Stimulated activated CD8-positive, alpha-beta memory T cell treated with anti-CD3 and anti-CD28 coated beads, Interleukin-7, amount 100 ng/mL, for 48 hours (primary cell): ENCODE data around the gene STYXL2.

Experiments used
- DNase-seq, 2 donors: peaks; one replicate each; pipeline ENCODE4 v3.0.0-alpha.2; 2020; ENCODE audit warnings: low read depth in 1 of 2; ENCODE audit errors: extremely low read depth in 1 of 2

Gene STYXL2

DNA sequence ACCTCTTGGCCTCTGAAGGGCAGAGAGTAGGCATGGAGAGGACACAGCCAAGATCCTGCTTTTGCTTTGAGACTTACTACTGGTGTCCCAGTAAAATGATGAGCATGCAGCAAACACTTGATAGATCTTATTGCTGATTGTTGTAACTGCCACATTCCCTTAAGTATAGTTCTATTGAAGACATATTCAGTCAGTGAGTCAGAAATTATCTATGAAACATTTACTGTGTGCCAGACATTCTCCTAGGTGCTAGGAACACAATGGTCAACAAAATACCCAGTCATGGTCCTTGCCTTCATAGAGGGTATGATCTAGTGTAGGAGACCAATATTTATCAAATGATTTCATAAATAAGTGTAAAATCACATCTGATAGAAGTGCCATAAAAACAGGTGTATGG lies 13.6 kb downstream of the STYXL2 start:
- no peak for DNase-seq

DNA sequence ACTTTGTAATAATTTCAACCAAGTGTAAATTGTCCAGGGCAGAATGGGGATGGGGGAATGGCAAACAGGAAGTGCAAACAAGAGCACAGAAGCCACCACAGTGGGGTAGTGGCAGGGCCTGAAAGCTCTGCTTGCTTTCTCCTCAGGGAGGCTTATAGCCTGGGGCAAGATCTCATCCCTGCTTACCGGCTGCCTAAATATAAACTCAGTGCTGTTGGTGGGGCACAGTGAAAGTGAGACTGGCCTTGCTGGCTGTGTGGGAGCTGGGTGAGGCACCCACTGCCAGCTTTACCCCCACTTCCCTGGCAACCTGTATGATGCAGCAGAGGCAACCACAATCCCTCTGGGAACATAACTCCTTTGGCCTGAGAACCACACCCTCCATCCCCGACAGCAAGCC lies 15.2 kb downstream of the STYXL2 start:
- no peak for DNase-seq

DNA sequence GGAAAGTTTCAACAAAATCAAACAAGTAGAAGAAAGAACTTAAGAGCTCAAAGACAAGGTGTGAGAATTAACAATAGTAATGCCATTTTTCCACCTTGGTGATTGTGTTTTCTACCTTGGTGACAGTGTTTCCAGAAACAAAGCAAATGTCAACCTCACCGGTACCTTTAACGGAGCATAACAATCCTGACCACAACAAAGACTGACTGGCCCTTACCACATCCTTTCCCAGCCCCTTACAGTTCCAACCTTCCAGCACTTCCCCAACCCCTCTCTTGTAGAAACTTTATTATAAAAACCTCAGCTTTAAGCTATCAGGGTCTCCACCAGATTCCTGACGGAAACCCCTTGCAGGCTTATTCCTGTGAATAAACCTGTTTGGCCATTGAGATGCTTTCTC lies 16.7 kb downstream of the STYXL2 start:
- no peak for DNase-seq

DNA sequence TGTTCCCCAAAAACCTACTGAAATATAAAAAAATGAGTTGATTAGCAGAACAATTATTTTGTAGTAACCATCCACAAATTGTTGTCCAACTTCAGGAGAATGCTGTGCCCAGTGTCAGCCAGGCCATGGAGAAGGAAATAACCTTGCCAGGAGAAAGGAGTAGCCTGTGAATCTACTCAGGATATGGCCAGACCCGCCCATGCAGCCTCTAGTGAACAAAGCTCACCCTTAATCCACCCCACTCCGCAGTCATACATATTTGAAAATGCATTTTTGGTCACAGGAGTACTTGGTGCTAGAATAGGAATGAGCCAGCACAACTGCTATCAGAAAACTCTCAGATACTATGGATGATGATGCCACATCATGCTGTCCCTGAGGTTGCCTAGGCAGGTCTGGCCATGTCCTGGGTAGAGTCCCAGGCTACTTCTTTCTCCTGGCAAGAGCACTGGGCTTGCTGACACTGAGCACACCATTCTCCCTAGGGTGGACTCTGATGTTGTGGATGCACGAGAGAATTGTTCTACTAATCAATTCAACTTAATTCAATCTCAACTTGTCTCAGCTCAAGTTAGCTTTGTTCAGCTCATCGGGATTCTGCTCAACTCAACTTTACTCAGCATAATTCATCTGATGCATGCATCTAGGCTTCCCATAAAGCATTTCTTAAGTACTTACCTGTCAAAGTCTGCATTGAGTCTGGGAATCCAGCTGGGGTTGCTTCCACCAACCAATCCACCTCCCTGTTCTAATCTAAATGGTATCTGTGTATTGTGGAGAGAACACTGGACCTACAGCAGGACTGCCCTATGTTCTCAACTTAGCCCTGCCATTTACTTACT lies 18.2 kb downstream of the STYXL2 start:
- DNase-seq, result no peak

DNA sequence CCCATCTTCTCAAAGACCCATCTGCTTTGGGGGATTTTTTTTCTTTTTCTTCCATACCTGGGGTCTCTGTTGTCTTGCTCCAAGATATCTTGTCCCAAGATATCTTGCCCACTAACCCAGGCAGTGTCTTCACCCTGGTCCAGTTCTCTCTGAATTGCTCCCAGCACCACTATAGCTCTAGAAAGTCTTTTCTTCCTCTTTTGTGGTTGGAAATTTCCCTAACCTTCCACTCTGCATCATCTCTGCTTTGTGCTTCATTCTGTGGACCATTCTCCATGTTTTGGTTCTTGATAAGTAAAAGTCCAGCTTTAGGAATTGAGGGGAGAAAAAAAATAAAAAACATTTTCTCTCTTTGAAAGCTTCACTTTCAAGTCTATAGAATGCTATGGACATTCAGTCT lies 20.9 kb downstream of the STYXL2 start:
- no peak for DNase-seq

DNA sequence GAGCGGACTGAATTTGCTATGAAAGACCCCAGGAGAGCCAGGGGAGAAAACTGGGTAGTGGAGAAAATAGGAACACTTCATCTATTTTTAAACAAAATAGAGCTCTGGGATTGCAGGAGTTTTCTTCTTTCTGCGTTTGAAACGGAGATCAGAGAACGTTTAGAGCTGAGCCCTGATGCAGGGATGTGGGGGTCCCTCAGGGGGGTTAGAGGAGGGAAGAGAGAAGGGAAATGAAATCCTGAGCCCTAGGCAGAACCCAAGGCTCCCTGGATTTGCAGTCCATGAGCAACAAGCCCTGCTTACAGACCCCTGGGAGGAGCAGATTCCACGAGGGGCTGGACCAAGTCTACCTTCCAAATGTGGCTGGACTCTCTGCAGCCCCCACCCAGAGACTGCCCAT lies 21.8 kb downstream of the STYXL2 start:
- DNase-seq, result no peak

DNA sequence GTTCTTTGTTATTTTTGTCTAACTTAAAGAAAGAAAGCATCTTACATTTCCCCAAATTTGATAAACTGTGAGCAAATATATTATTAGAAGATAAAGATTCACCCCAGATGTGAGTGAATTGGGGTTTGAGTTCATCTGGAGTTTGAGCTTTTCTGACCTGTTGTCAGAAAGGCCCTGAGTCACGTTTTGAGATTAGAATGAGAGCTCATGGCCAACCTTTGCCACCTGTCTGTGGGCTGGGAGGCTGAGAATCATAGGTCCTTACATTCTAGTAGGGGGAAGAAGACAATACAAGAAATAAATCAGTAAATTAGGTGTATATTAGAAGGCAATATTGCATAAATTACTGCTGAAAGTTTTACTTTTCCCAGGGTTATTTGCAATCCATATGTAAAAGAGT lies 22.3 kb downstream of the STYXL2 start:
- DNase-seq, result no peak

DNA sequence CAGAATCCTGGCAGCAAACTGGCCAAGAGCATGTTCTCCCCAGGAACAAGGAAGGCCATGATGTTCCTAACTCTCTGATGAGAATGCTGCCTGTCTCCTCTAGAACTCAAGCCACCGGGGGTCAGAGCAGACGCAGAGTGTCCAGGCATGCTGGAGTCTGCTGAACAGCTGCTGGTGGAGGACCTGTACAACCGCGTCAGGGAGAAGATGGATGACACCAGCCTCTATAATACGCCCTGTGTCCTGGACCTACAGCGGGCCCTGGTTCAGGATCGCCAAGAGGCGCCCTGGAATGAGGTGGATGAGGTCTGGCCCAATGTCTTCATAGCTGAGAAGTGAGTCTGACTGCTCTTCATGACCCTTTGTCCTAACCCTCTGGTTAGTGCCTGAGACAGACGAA lies 23.4 kb downstream of the STYXL2 start:
- DNase-seq, result no peak

DNA sequence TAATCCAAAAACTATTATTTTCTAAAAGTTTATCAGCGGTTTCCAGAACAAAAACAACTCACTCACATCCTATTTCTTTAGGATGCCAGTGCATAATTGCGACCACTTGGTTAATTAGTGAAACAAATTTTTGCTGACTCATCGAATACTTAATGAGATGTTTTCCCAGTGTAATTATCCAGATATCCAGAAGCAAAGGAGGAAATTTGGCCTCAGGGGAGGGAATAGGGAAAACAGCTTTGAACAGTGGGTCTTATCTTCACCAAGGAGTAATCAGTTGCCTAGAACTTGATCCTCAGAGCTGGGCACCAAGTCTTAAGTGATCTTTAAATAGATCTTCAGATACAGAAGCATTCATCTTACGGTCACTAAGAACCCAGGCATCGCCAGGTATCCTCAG lies 24.3 kb downstream of the STYXL2 start:
- no peak for DNase-seq

DNA sequence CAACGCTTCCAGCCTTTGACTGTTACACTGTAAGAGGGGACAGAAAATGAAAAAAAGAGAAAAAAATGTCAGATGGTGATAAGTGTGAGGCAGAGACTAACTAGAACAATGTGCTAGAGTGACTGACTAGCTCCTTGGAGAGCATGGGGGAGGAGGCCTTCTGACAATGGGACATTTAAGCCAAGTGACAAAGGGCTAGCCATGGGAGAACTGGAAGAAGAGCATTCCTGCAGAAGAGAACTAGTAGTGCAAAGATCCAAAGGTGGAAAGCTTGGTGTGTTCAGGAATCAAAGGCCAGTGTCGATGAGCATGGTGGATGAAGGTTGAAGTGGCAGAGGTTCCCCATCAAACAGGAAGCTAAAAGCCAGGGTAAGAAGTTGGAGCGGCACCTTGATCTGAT lies 25.8 kb downstream of the STYXL2 start:
- DNase-seq, result no peak

DNA sequence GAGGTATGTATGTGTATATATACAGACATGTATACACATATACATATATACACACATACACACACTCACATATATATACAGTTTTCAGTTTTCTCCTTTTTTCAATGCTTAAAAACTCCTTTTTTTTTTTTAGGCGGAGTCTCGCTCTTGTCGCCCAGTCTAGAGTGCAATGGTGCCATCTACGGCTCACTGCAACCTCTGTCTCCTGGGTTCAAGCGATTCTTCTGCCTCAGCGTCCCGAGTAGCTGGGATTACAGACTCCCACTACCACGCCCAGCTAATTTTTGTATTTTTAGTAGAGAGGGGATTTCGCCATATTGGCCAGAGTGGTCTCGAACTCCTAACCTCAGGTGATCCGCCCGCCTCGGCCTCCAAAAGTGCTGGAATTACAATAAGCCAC lies 27.0 kb downstream of the STYXL2 start:
- DNase-seq, result no peak

DNA sequence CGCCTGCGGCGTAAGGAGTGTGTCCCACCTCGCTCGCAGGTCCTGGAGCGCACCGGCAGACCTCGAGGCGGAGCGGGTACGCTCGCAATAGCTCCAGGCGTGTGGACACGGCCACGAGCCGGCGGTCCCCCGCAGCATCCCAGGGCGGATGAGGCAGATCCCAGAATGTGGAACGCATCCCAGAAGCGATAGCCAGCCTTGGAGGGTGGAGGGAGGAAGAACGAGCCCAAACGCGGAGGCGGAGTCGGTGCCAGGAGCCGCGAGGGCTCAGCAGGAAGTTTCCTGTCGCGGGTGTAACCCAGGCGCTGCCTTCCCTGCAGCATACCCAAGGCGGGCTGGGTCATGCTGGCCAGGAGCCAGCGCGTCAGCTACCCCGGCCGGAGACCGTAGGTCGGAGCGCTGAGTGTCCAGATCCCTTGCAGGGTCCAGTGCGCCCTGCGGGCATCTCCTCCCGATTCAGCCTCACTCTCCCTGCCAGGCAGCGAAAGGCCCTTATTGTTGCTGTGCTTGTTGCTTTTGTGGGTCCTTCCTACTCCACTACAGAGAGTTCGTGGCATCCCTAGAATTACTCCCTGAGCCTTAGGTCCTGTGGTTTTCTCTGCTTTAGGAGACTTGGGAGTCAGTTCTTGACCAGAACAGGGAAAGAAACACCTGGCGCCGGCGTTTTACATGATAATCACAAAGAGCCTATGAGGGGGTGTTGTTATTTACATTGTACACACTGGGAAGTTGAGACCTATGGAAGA lies 27.7 kb downstream of the STYXL2 start:
- no peak for DNase-seq

DNA sequence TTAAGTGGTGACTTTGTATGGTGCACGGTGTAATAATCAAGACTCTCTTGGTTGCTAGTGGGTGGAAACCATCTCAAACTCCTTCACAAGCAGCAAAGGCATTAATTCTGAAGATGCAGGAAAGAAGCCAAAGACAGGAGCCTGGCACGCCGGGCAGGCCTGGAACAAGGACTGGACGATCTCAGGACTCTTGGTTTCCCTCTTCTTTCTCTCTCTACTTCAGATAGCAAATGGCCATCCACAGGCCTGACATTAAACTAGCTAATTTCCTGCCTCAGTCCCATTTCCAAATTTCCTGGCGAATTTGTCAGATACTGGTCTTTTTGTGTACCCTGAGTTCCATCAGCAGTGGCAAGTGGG lies 28.2 kb downstream of the STYXL2 start:
- DNase-seq, result no peak

DNA sequence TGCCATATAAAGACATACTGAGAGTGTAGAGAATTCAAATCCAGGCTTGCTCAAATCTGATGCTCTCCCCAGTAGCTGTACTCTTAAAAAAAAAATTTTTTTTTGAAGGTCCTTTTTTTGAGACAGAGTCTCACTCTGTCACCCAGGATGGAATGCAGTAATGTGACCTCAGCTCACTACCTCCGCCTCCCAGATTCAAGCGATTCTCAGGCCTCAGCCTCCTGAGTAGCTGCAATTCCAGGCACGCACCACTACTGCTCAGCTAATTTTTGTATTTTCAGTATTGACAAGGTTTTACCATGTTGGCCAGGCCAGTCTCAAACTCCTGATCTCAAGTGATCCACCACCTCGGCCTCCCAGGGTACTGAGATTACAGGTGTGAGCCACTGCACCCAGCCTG lies 28.7 kb downstream of the STYXL2 start:
- DNase-seq, result no peak

DNA sequence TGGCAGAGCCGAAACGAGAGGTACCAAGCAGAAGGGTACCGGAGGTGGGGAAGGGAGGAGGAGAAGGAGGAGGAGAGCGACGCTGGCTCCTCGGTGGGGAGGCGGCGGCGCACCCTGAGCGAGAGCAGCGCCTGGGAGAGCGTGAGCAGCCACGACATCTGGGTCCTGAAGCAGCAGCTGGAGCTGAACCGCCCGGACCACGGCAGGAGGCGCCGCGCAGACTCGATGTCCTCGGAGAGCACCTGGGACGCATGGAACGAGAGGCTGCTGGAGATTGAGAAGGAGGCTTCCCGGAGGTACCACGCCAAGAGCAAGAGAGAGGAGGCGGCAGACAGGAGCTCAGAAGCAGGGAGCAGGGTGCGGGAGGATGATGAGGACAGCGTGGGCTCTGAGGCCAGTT lies 32.4 kb downstream of the STYXL2 start:
- DNase-seq, result no peak

DNA sequence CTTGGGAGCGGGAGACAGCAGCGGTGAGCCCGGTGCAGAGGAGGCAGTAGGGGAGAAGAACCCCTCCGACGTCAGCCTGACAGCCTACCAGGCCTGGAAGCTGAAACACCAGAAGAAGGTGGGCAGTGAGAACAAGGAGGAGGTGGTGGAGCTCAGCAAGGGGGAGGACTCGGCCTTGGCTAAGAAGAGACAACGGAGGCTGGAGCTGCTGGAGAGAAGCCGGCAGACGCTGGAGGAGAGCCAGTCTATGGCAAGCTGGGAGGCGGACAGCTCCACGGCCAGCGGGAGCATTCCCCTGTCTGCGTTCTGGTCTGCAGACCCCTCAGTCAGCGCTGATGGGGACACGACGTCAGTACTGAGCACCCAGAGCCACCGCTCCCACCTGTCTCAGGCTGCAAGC lies 32.9 kb downstream of the STYXL2 start:
- DNase-seq, result no peak

DNA sequence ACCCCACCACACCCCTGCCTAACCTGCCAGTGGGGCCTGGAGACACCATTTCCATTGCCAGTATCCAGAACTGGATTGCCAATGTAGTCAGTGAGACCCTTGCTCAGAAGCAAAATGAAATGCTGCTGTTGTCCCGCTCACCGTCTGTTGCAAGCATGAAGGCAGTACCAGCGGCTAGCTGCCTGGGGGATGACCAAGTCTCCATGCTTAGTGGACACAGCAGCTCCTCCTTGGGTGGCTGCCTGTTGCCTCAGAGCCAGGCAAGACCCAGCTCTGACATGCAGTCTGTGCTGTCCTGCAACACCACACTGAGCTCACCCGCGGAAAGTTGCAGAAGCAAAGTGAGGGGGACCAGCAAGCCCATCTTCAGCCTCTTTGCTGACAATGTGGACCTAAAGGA lies 33.4 kb downstream of the STYXL2 start:
- DNase-seq, result no peak

DNA sequence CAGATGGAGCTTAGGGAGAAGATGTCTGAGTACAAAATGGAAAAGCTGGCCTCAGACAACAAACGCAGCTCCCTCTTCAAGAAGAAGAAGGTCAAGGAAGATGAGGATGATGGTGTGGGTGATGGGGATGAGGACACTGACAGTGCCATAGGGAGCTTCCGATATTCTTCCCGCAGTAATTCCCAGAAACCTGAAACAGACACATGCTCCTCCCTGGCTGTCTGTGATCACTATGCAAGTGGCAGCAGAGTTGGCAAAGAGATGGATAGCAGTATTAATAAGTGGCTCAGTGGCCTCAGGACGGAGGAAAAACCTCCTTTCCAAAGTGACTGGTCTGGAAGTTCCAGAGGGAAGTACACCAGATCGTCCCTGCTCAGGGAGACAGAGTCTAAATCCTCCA lies 33.8 kb downstream of the STYXL2 start:
- DNase-seq, result no peak

DNA sequence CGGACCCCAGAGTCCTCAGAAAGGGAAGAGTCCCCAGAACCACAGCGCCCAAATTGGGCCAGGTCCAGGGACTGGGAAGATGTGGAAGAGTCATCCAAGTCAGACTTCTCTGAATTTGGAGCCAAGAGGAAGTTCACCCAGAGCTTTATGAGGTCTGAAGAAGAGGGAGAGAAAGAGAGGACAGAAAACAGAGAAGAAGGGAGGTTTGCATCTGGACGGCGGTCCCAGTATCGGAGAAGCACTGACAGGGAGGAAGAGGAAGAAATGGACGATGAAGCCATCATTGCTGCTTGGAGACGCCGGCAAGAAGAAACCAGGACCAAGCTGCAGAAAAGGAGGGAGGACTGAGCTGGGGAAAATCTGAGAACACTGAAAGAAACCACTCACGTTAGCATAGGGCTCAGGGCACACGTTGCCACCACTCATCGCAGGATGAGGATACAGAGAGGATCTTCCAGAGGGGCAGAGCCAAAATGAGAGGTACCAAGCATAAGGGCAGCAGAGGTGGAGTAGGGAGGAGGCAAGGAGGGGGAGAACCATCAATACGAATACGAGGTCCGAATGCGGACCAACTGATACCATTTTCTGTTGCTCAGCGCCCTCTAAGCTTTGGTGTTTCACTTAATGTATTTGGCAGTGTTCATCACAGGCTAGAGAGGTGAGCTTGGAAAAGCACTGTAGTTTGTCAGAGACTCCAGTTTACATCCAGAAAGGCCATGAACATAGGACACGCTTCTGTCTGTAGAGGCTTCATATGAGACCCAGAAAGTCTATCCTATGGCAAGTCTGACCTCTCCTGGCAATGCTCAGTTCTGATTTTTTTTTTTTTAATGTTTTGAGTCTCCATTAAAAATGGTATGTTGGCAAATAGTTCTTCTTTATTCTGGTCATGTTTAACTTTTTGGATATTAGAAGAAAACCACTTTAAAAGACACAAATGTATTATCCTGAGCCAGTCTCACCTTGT lies 34.7 kb downstream of the STYXL2 start:
- DNase-seq, result no peak

DNA sequence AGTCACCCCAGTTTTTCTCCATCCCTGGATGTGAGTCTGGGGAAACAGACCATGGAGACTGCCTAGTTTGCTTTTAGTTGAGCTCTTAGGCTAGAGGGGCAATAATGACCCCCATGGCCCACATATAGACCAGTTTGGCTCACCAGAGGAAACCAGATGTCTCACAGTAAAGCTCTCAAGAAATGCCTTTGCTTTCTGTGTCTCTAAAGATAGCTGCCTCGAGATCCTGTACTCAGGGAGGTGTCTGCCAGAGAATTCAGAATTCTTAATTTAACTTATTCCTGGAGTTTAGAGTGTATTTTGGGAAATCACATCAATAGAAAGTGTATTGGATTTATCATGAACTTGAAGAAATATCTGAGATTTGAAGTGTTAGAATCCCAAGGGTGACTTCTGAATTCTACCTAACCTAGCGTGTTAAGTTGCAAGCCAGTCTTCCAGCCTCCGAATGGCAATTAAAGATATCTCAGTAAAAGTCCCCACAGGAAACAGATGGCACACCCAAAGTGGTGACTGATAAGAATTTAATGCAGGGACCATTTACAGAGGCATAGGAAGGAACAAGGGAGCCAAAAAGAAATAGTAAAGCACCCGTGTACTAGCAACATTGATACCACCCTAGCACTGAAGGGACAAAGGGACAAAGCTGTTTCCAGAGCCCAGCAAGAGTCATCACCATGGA lies 37.1 kb downstream of the STYXL2 start:
- DNase-seq, result no peak
